ENCODE measurements around the gene BACH2. TPM values are rescaled to one million over a fixed set of nuclear protein-coding genes. Genes with fewer than 3 reads are reported as not detected.
A peak's percentile ranks its signal among the peaks of the same experiment; 100 is the strongest.
"Not testable (repeated sequence)": the region's sequence is repeated elsewhere in the genome, so short reads cannot be mapped to it uniquely, and the experiment has no call there.

BACH2 gene
- total RNA-seq, 1 donor from 2014 or later = 88.8 TPM

GRCh38 chr6:90124874-90125510, 171.7 kb downstream of the BACH2 start:
- Mint-ChIP-seq H3K27me3 (ENCODE audit: low read depth) (no peaks in the 10 kb centered on the region), H3K4me3 (ENCODE audit: low read depth) (no peak overlapping the region), H3K36me3 (ENCODE audit: low read depth) (peaks cover 61% of the 10 kb centered on the region), H3K4me1 (ENCODE audit: low read depth) (peaks cover 52% of the 10 kb centered on the region), H3K27ac (no peak overlapping the region), H3K9me3 (no peaks in the 10 kb centered on the region)
- intact Hi-C loops (cut with micrococcal nuclease) = loop anchor here (1.0 kb wide), 1 partner anchor 19 kb away; no protein-coding TSS in a partner anchor
- no peak for DNase-seq (ENCODE audit: low spot score)

GRCh38 chr6:90123831-90124230, 172.8 kb downstream of the BACH2 start:
- Mint-ChIP-seq H3K4me1 (ENCODE audit: low read depth) (peaks cover 55% of the 10 kb centered on the region), H3K9me3 (no peaks in the 10 kb centered on the region), H3K27me3 (ENCODE audit: low read depth) (no peaks in the 10 kb centered on the region), H3K4me3 (ENCODE audit: low read depth) (no peak overlapping the region), H3K27ac (peak overlapping the region; percentile 53), H3K36me3 (ENCODE audit: low read depth) (peaks cover 56% of the 10 kb centered on the region)
- intact Hi-C loops (cut with micrococcal nuclease) = loop anchor here (1.0 kb wide), 1 partner anchor 20 kb away; no protein-coding TSS in a partner anchor
- DNase-seq (ENCODE audit: low spot score) = no peak

- Mint-ChIP-seq H3K27ac (peak overlapping the region; percentile 82), H3K36me3 (ENCODE audit: low read depth) (peaks cover 47% of the 10 kb centered on the region), H3K27me3 (ENCODE audit: low read depth) (no peaks in the 10 kb centered on the region), H3K4me1 (ENCODE audit: low read depth) (peaks cover 48% of the 10 kb centered on the region), H3K4me3 (ENCODE audit: low read depth) (no peak overlapping the region), H3K9me3 (peaks cover 5% of the 10 kb centered on the region)
- intact Hi-C loops (cut with micrococcal nuclease) = no loop called here
- DNase-seq (ENCODE audit: low spot score) = no peak
Measured at GRCh38 chr6:90121982-90122381, 174.7 kb downstream of the BACH2 start.

- H3K36me3 Mint-ChIP-seq (ENCODE audit: low read depth) = peaks cover 47% of the 10 kb centered on the region
- H3K27ac Mint-ChIP-seq = no peak overlapping the region
- no peak for DNase-seq (ENCODE audit: low spot score)
- intact Hi-C loops (cut with micrococcal nuclease) = no loop called here
- H3K4me3 Mint-ChIP-seq (ENCODE audit: low read depth) = no peak overlapping the region
- peaks cover 38% of the 10 kb centered on the region for H3K4me1 Mint-ChIP-seq (ENCODE audit: low read depth)
- H3K9me3 Mint-ChIP-seq = peaks cover 22% of the 10 kb centered on the region
- H3K27me3 Mint-ChIP-seq (ENCODE audit: low read depth) = no peaks in the 10 kb centered on the region
Measured at GRCh38 chr6:90120327-90120726, 176.3 kb downstream of the BACH2 start.

- Mint-ChIP-seq H3K36me3 (ENCODE audit: low read depth) (peaks cover 53% of the 10 kb centered on the region), H3K4me1 (ENCODE audit: low read depth) (peaks cover 37% of the 10 kb centered on the region), H3K4me3 (ENCODE audit: low read depth) (no peak overlapping the region), H3K9me3 (peaks cover 29% of the 10 kb centered on the region), H3K27me3 (ENCODE audit: low read depth) (no peaks in the 10 kb centered on the region), H3K27ac (no peak overlapping the region)
- no peak for DNase-seq (ENCODE audit: low spot score)
- intact Hi-C loops (cut with micrococcal nuclease) = no loop called here
Measured at GRCh38 chr6:90119618-90120017, 177.0 kb downstream of the BACH2 start.

- no peaks in the 10 kb centered on the region for H3K27me3 Mint-ChIP-seq (ENCODE audit: low read depth)
- H3K36me3 Mint-ChIP-seq (ENCODE audit: low read depth) = peaks cover 59% of the 10 kb centered on the region
- no peak overlapping the region for H3K27ac Mint-ChIP-seq
- H3K4me3 Mint-ChIP-seq (ENCODE audit: low read depth) = no peak overlapping the region
- H3K4me1 Mint-ChIP-seq (ENCODE audit: low read depth) = peaks cover 32% of the 10 kb centered on the region
- intact Hi-C loops (cut with micrococcal nuclease) = no loop called here
- H3K9me3 Mint-ChIP-seq = peaks cover 39% of the 10 kb centered on the region
- DNase-seq (ENCODE audit: low spot score) = no peak
Measured at GRCh38 chr6:90118581-90118980, 178.1 kb downstream of the BACH2 start.

GRCh38 chr6:90118069-90118468, 178.6 kb downstream of the BACH2 start:
- Mint-ChIP-seq H3K36me3 (ENCODE audit: low read depth) (peaks cover 62% of the 10 kb centered on the region), H3K4me1 (ENCODE audit: low read depth) (peaks cover 31% of the 10 kb centered on the region), H3K27me3 (ENCODE audit: low read depth) (no peaks in the 10 kb centered on the region), H3K4me3 (ENCODE audit: low read depth) (no peak overlapping the region), H3K27ac (no peak overlapping the region), H3K9me3 (peaks cover 44% of the 10 kb centered on the region)
- no peak for DNase-seq (ENCODE audit: low spot score)
- intact Hi-C loops (cut with micrococcal nuclease) = no loop called here

GRCh38 chr6:90116126-90116525, 180.5 kb downstream of the BACH2 start:
- H3K4me3 Mint-ChIP-seq (ENCODE audit: low read depth); H3K27me3 Mint-ChIP-seq (ENCODE audit: low read depth); intact Hi-C loops (cut with micrococcal nuclease); H3K27ac Mint-ChIP-seq; DNase-seq (ENCODE audit: low spot score): not testable (repeated sequence)
- H3K9me3 Mint-ChIP-seq = peaks cover 56% of the 10 kb centered on the region
- peaks cover 36% of the 10 kb centered on the region for H3K4me1 Mint-ChIP-seq (ENCODE audit: low read depth)
- peaks cover 64% of the 10 kb centered on the region for H3K36me3 Mint-ChIP-seq (ENCODE audit: low read depth)

GRCh38 chr6:90113389-90113788, 183.3 kb downstream of the BACH2 start:
- Mint-ChIP-seq H3K9me3 (peaks cover 56% of the 10 kb centered on the region), H3K36me3 (ENCODE audit: low read depth) (peaks cover 72% of the 10 kb centered on the region), H3K27ac (no peak overlapping the region), H3K4me1 (ENCODE audit: low read depth) (peaks cover 52% of the 10 kb centered on the region), H3K4me3 (ENCODE audit: low read depth) (no peak overlapping the region), H3K27me3 (ENCODE audit: low read depth) (no peaks in the 10 kb centered on the region)
- DNase-seq (ENCODE audit: low spot score) = no peak
- intact Hi-C loops (cut with micrococcal nuclease) = no loop called here

GRCh38 chr6:90111387-90111786, 185.3 kb downstream of the BACH2 start:
- Mint-ChIP-seq H3K4me1 (ENCODE audit: low read depth) (peaks cover 65% of the 10 kb centered on the region), H3K9me3 (peaks cover 45% of the 10 kb centered on the region), H3K4me3 (ENCODE audit: low read depth) (peak overlapping the region; percentile 0), H3K36me3 (ENCODE audit: low read depth) (peaks cover 63% of the 10 kb centered on the region), H3K27me3 (ENCODE audit: low read depth) (no peaks in the 10 kb centered on the region), H3K27ac (peak overlapping the region; percentile 68)
- no peak for DNase-seq (ENCODE audit: low spot score)
- intact Hi-C loops (cut with micrococcal nuclease) = loop anchor here (1.0 to 2.0 kb wide), 7 partner anchors 8 to 367 kb away; no protein-coding TSS in a partner anchor

GRCh38 chr6:90110971-90111370, 185.7 kb downstream of the BACH2 start:
- H3K27ac Mint-ChIP-seq = peak overlapping the region; percentile 68
- intact Hi-C loops (cut with micrococcal nuclease) = loop anchor here (1.0 to 2.0 kb wide), 7 partner anchors 8 to 368 kb away; no protein-coding TSS in a partner anchor
- DNase-seq (ENCODE audit: low spot score) = peak; percentile 76
- H3K9me3 Mint-ChIP-seq = peaks cover 41% of the 10 kb centered on the region
- peaks cover 59% of the 10 kb centered on the region for H3K36me3 Mint-ChIP-seq (ENCODE audit: low read depth)
- peak overlapping the region; percentile 0 for H3K4me3 Mint-ChIP-seq (ENCODE audit: low read depth)
- H3K27me3 Mint-ChIP-seq (ENCODE audit: low read depth) = no peaks in the 10 kb centered on the region
- H3K4me1 Mint-ChIP-seq (ENCODE audit: low read depth) = peaks cover 69% of the 10 kb centered on the region

- no peaks in the 10 kb centered on the region for H3K27me3 Mint-ChIP-seq (ENCODE audit: low read depth)
- DNase-seq (ENCODE audit: low spot score) = no peak
- peaks cover 22% of the 10 kb centered on the region for H3K9me3 Mint-ChIP-seq
- peaks cover 78% of the 10 kb centered on the region for H3K4me1 Mint-ChIP-seq (ENCODE audit: low read depth)
- intact Hi-C loops (cut with micrococcal nuclease) = loop anchor here (1.0 to 5.0 kb wide), 3 partner anchors 67 to 126 kb away; no protein-coding TSS in a partner anchor
- H3K4me3 Mint-ChIP-seq (ENCODE audit: low read depth) = peak overlapping the region; percentile 57
- peaks cover 53% of the 10 kb centered on the region for H3K36me3 Mint-ChIP-seq (ENCODE audit: low read depth)
- H3K27ac Mint-ChIP-seq = peak overlapping the region; percentile 67
Measured at GRCh38 chr6:90109141-90109540, 187.5 kb downstream of the BACH2 start.

- no peaks in the 10 kb centered on the region for H3K27me3 Mint-ChIP-seq (ENCODE audit: low read depth)
- intact Hi-C loops (cut with micrococcal nuclease) = loop anchor here (1.0 to 5.0 kb wide), 3 partner anchors 24 to 127 kb away; no protein-coding TSS in a partner anchor
- H3K4me1 Mint-ChIP-seq (ENCODE audit: low read depth) = peaks cover 86% of the 10 kb centered on the region
- H3K36me3 Mint-ChIP-seq (ENCODE audit: low read depth) = peaks cover 53% of the 10 kb centered on the region
- H3K27ac Mint-ChIP-seq = peak overlapping the region; percentile 28
- peak; percentile 30 for DNase-seq (ENCODE audit: low spot score)
- H3K4me3 Mint-ChIP-seq (ENCODE audit: low read depth) = peak overlapping the region; percentile 19
- peaks cover 9% of the 10 kb centered on the region for H3K9me3 Mint-ChIP-seq
Measured at GRCh38 chr6:90107771-90108282, 188.8 kb downstream of the BACH2 start.

All from activated T-helper 2 cell treated with anti-CD3 and anti-CD28 coated beads, Interferon-gamma antibody, Interleukin-2, Interleukin-4, amounts not matched to agents 10 μg/mL and 5 μg/mL and 100 μg/mL, durations not matched to agents 14 hours and 24 hours and 36 hours (primary cell).